GM19238 (cell line): ENCODE data around the gene BEGAIN.

ENCODE experiments used
- DNase-seq: peaks from one replicate; pipeline ENCODE4 v3.0.0; 2011; ENCODE audit warnings: low spot score; ENCODE audit not compliant: insufficient read length

Gene BEGAIN

GRCh38 chr14:100615736-100616695 lies 28.8 kb upstream of the BEGAIN start:
- DNase-seq = no peak

- no peak for DNase-seq
Observed at GRCh38 chr14:100614803-100615202, 27.6 kb upstream of the BEGAIN start.

GRCh38 chr14:100612986-100613385 lies 25.8 kb upstream of the BEGAIN start:
- DNase-seq = no peak

GRCh38 chr14:100611811-100612480 lies 24.7 kb upstream of the BEGAIN start:
- no peak for DNase-seq

- no peak for DNase-seq
Observed at GRCh38 chr14:100610511-100611217, 23.4 kb upstream of the BEGAIN start.

GRCh38 chr14:100609941-100610391 lies 22.7 kb upstream of the BEGAIN start:
- DNase-seq = no peak

- no peak for DNase-seq
Observed at GRCh38 chr14:100609331-100609870, 22.2 kb upstream of the BEGAIN start.

- no peak for DNase-seq
Observed at GRCh38 chr14:100608586-100609330, 21.5 kb upstream of the BEGAIN start.

GRCh38 chr14:100608064-100608463 lies 20.8 kb upstream of the BEGAIN start:
- DNase-seq = no peak

GRCh38 chr14:100607611-100607956 lies 20.4 kb upstream of the BEGAIN start:
- DNase-seq = no peak

GRCh38 chr14:100606687-100607610 lies 19.7 kb upstream of the BEGAIN start:
- DNase-seq = no peak

GRCh38 chr14:100605706-100606686 lies 18.8 kb upstream of the BEGAIN start:
- no peak for DNase-seq

GRCh38 chr14:100605230-100605629 lies 18.0 kb upstream of the BEGAIN start:
- no peak for DNase-seq

- DNase-seq = no peak
Observed at GRCh38 chr14:100604709-100605108, 17.5 kb upstream of the BEGAIN start.

- DNase-seq = no peak
Observed at GRCh38 chr14:100604121-100604501, 16.9 kb upstream of the BEGAIN start.

- DNase-seq = no peak
Observed at GRCh38 chr14:100603341-100604120, 16.3 kb upstream of the BEGAIN start.

GRCh38 chr14:100602621-100603230 lies 15.5 kb upstream of the BEGAIN start:
- no peak for DNase-seq
